ENCODE measurements around the gene ANKRD52.
"Not testable (repeated sequence)": the region's sequence is repeated elsewhere in the genome, so short reads cannot be mapped to it uniquely, and the experiment has no call there.

The ANKRD52 gene

GRCh38 chr12:56271031-56271430 lies 12.8 kb upstream of the ANKRD52 start:
- peak; percentile 66 for DNase-seq

DNA sequence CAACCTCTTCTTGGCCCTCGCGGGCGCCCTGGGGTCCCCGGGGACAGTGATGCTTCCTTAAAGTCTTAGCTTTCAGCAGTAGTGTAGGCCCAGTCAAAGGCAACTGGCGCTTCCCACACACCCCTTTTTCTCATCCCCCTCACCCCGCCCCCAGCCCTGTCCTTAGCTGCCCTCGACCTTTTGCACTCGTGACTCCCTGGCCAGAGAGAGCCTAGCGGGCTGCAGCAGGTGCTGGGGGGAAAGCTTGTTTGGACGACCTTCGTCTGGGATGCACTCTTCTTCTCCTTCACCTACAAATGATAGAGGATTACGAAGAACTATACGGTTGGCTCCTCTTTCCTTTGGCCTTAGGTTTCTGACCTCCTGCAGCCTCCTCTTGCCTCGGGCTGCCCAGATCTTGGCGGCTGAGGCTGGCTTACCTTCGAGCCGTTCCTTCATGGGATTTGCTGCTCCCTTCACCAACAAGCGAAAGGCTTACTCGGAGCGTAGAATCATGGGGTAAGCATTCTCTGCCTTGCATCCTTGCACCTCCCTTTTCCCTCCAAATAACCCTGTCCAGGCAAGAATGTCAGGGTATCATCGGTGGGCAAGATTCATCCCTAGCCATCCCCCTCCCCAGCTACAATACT lies 9.4 kb upstream of the ANKRD52 start:
- peak; percentile 45 for DNase-seq

- DNase-seq, result peak; percentile 94
Observed at GRCh38 chr12:56266693-56267442, 8.7 kb upstream of the ANKRD52 start, which contains the start of gene COQ10A. Gene COQ10A (plus strand): TSS chr12:56266942. CDS start chr12:56267119, 177 bp downstream.

DNA sequence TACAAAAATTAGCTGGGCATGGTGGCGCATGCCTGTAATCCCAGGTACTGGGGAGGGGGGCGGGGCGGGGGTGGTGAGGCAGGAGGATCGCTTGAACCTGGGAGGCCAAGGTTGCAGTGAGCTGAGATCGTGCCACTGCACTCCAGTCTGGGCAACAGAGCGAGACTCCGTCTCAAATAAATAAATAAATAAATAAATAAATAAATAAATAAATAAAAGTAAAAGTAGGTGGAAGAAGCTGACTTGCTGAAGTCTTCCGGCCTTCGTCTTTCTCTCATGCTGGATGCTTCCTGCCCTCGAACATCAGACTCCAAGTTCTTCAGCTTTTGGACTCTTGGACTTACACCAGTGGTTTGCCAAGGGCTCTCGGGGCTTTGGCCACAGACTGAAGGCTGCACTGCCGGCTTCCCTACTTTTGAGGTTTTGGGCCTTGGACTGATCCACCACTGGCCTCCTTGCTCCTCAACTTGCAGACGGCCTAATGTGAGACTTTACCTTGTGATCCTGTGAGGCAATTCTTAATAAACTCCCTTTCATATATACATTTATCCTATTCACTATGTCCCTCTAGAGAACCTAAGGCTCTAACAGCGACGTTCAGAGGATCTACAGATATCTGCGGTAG lies 8.0 kb upstream of the ANKRD52 start:
- not testable (repeated sequence) for DNase-seq

- DNase-seq, result peak; percentile 45
Observed at GRCh38 chr12:56262955-56263354, 4.8 kb upstream of the ANKRD52 start.

GRCh38 chr12:56261503-56262232 lies 3.5 kb upstream of the ANKRD52 start:
- no peak for DNase-seq

- no peak for DNase-seq
Observed at GRCh38 chr12:56260921-56261320, 2.7 kb upstream of the ANKRD52 start.

- no peak for DNase-seq
Observed at GRCh38 chr12:56260380-56260779, 2.2 kb upstream of the ANKRD52 start.

DNA sequence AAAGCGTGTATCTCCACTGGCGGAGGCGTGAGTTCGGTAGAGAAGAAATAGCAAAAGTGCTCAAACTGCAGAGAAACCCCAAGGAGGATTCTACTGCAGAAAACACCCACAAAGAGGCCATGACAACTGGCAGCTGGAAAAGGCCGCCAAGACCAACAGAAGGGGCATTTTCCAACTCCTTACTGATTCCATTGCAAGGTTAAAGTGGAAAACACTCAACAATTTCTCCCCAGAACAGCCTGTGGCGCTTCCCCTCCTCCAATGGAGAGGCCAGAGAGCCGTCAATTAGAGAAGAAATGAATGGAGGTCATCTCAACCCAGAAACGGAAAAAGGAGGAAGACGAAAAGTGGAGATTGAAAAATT lies 618 bp upstream of the ANKRD52 start:
- no peak for DNase-seq

GRCh38 chr12:56257491-56258067 lies 605 bp downstream of the ANKRD52 start:
- DNase-seq, result peak; percentile 28

GRCh38 chr12:56257071-56257470 lies 1.1 kb downstream of the ANKRD52 start:
- DNase-seq, result no peak

DNA sequence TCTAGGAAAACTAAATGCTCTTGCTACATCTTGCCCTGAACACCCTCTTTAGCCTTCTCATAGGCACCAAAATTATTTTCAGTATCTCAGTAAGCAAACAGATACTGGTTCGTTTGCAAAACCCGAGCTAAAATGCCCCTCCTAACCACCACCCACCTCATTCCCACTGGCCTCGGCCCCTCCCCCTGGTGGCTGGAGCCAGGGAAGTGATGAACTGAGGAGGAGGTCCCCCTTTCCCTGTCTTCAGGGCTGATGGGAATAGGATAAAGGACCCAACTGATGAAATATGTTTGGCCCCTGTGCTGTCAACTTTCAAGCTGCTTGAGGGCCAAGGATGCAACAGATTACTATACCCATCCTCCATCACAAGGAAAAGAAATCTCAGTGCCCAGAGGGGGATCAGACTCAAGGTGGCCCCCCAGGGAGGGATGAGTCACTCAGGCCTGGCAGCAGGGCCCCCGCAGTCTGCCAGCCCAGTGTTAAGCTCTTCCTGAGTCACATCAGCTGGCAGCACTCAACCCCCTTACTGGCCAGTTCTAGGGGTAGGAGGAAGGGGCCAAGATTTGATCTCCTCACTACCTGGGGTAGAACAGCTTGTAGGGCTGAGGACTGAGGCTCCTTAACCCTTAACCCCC lies 1.7 kb downstream of the ANKRD52 start:
- no peak for DNase-seq

DNA sequence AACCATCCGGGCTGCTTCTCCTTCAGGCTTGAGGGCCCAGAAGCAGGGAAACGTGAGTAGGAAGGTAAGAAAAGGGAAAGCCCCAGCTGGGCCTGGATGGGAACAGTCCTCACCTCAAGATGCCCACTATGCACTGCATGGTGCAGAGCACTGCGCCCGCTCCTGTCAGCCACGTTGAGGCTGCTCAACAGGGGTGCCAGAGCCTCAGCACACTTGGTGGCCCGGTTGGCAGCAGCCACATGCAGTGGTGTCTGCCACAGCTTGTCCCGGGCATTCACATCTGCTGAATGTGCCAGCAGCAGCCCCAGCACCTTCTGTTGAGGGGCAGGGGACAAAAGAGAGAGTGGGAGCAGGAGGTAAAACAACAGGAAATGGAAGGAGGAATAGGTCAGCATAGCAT lies 2.5 kb downstream of the ANKRD52 start:
- DNase-seq, result no peak

DNA sequence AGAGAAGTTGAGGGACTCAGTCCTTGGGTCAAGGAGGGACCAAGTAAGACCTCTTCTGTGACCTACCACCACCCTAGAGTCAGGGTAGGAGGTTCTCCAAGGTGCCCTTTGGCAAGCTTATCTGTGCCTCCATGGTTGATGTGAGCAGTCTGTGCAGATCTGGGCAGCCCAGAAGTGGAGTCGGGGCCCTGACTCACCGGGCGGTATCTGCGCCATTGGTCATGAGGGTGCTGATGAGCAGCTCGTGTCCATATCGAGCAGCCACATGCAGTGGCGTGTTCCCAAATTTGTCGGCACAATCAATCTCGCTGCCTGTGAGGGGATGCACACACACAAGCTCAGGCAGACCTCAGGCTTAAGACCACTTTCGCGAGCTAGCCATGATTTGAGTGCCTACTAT lies 5.1 kb downstream of the ANKRD52 start:
- DNase-seq, result no peak

GRCh38 chr12:56252649-56253048 lies 5.5 kb downstream of the ANKRD52 start:
- no peak for DNase-seq

DNA sequence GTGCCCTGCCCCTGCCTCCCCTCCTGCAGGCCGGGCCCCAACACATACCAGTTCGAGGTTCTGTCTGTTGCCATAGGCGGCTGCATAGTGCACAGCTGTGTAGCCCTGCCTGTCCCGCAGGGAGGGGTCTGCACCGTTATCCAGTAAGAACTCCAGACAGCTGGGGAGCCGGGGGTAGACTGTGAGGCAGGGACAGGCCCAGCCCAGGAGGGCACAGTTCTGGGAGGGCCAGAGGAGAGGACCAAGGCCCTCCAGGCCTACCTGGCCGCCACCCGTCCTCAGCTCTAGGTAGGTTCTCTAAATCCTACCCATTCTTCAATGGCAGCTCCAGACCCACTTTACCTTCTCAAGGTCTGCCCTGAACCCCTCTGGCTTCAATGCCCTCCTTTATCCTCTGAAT lies 9.5 kb downstream of the ANKRD52 start:
- no peak for DNase-seq

DNA sequence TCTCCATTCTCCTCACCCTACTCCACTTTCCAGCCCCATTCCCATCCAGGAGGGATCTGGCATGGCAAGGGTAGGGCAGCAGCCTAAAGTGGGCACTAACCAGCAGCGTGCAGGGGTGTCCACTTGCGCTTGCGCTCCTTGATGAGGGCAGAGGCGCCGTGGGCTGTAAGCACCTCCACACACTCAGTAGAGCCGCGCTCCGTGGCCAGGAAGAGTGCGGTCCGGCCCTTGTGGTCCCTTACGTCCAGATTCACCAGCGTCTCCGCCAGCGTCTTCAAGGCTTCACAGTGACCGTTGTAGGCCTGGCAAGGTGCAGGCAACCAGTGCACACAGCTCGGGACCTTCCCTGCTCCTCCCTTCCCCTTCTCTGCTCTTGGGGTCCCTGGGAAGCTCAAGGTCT lies 10.3 kb downstream of the ANKRD52 start:
- no peak for DNase-seq

- DNase-seq, result no peak
Observed at GRCh38 chr12:56244494-56244893, 13.7 kb downstream of the ANKRD52 start.

- peak; percentile 94 for DNase-seq
Observed at GRCh38 chr12:56243731-56244181, 14.4 kb downstream of the ANKRD52 start.

GRCh38 chr12:56242986-56243385 lies 15.2 kb downstream of the ANKRD52 start:
- DNase-seq, result no peak

- peak; percentile 61 for DNase-seq
Observed at GRCh38 chr12:56241424-56242303, 16.5 kb downstream of the ANKRD52 start.

Data from hematopoietic multipotent progenitor cell treated with erythropoietin and hydrocortisone succinate and interleukin-3 and kit ligand, for 4 days (in vitro differentiated cells).